K562 (cell line): ENCODE measurements around the gene ZP3. TPM values are rescaled to one million over a fixed set of nuclear protein-coding genes. Genes with fewer than 3 reads are reported as not detected.

Experiments used
- ESRRB ChIP-seq: fragments of 250-450 bp; sonication (Bioruptor Pico); IDR thresholded peaks from 2 replicates; pipeline ENCODE4 v1.5.0; 2020; ENCODE audit warnings: mild to moderate bottlenecking, moderate library complexity, borderline replicate concordance
- HDAC3 ChIP-seq: fragments of 450-650 bp; IDR thresholded peaks from 2 replicates; pipeline ENCODE4 v1.6.1; 2018; ENCODE audit warnings: borderline replicate concordance, mild to moderate bottlenecking, moderate library complexity; ENCODE audit not compliant: partially characterized antibody
- MAFF ChIP-seq: IDR thresholded peaks from 2 replicates; pipeline ENCODE4 v1.6.1; 2012; ENCODE audit warnings: low read length, improper control_type of control experiment
- MCM2 ChIP-seq: fragments of 450-650 bp; IDR thresholded peaks from 2 replicates; pipeline ENCODE4 v1.6.1; 2017; ENCODE audit warnings: low read depth, mild to moderate bottlenecking
- MEF2D ChIP-seq: conservative IDR thresholded peaks from 2 replicates; pipeline ENCODE4 v1.6.1; 2016; ENCODE audit warnings: low read depth, missing genetic modification characterization, missing compliant biosample characterization
- PHB ChIP-seq: fragments of 250-450 bp; sonication (Bioruptor Pico); IDR thresholded peaks from 2 replicates; pipeline ENCODE4 v1.5.0; 2021
- POLR3A ChIP-seq: IDR thresholded peaks from 2 replicates; pipeline ENCODE4 v1.6.1; 2011; ENCODE audit warnings: borderline replicate concordance, mild to moderate bottlenecking, moderate library complexity; ENCODE audit not compliant: insufficient read length, insufficient read depth; ENCODE audit errors: extremely low read depth
- RB1 ChIP-seq: fragments of 450-650 bp; IDR thresholded peaks from 2 replicates; pipeline ENCODE4 v1.6.1; 2017; ENCODE audit warnings: low read depth, mild to moderate bottlenecking
- RBM14 ChIP-seq: fragments of 200-400 bp; formaldehyde crosslinking; IDR thresholded peaks from 2 replicates; pipeline ENCODE4 v1.6.1; 2018; ENCODE audit warnings: low read depth, mild to moderate bottlenecking, low read length, moderate library complexity, borderline replicate concordance; ENCODE audit not compliant: insufficient read depth
- SREBF2 ChIP-seq: sonication (generic); formaldehyde crosslinking; IDR thresholded peaks from 2 replicates; pipeline ENCODE4 v1.4.0; 2020; ENCODE audit warnings: mild to moderate bottlenecking, missing genetic modification reagents
- XRCC4 ChIP-seq: IDR thresholded peaks from one replicate; pipeline ENCODE4 v1.6.1; 2011; ENCODE audit not compliant: insufficient read depth, insufficient read length; ENCODE audit errors: extremely low read depth
- ZNF57 ChIP-seq: fragments of 450-650 bp; formaldehyde crosslinking; IDR thresholded peaks from 2 replicates; pipeline ENCODE4 v1.4.0; 2020; ENCODE audit warnings: mild to moderate bottlenecking, moderate library complexity
- polyA plus RNA-seq, 8 experiments: library from polyadenylated mRNA; depleted of rRNA in 4 of 8; stranded (reverse) in 5 of 8; unstranded in 3 of 8; fragments of >200 nt; fragmentation: Nextera tagmentation in 2 of 8; fragmentation: Illumina TruSeq in 1 of 8; extraction: Ambion mirVana in 2 of 8; extraction: Trizol in 1 of 8; gene quantifications; 2 replicates each; pipeline versions ENCODE4 v1.2.1 to v1.2.3, GENCODE V29; 2011 to 2014; ENCODE audit warnings: inconsistent platforms in 1 of 8, missing spikeins in 1 of 8
- total RNA-seq, 7 experiments: library from RNA; depleted of rRNA in 6 of 7; stranded (reverse); fragments of >200 nt in 6 of 7; fragmentation: Illumina TruSeq in 2 of 7; extraction: Trizol in 2 of 7; gene quantifications; 2 replicates each; pipeline versions ENCODE4 v1.2.1 to v1.2.3, GENCODE V29; 2011 to 2021; ENCODE audit warnings: low replicate concordance in 1 of 7
- TF ChIP-seq, protein P1 (sequence below): sonication (generic); formaldehyde crosslinking; IDR thresholded peaks from 2 replicates; pipeline ENCODE4 v1.8.0; 2023; ENCODE audit warnings: missing genetic modification reagents, mild to moderate bottlenecking, borderline replicate concordance
- TF ChIP-seq, protein P2 (sequence below): sonication (generic); formaldehyde crosslinking; IDR thresholded peaks from 2 replicates; pipeline ENCODE4 v1.8.0; 2023; ENCODE audit warnings: mild to moderate bottlenecking, missing genetic modification reagents
- TF ChIP-seq, protein P3 (sequence below): sonication (generic); formaldehyde crosslinking; IDR thresholded peaks from 2 replicates; pipeline ENCODE4 v1.8.1; 2023; ENCODE audit warnings: mild to moderate bottlenecking, missing genetic modification reagents, moderate library complexity
- TF ChIP-seq, protein P4 (sequence below): sonication (generic); IDR thresholded peaks from 2 replicates; pipeline ENCODE4 v1.6.1; 2016
- TF ChIP-seq, protein P5 (sequence below): sonication (generic); formaldehyde crosslinking; IDR thresholded peaks from 2 replicates; pipeline ENCODE4 v1.8.0; 2022; ENCODE audit warnings: mild to moderate bottlenecking, missing genetic modification reagents, borderline replicate concordance

ZP3 gene
- total and polyA plus RNA-seq, 9 of the 15 experiments (the other 6 are each of a cell fraction or from before 2014, with no cell fraction given), result 1.4 to 3.8 (median 2.4) TPM

DNA sequence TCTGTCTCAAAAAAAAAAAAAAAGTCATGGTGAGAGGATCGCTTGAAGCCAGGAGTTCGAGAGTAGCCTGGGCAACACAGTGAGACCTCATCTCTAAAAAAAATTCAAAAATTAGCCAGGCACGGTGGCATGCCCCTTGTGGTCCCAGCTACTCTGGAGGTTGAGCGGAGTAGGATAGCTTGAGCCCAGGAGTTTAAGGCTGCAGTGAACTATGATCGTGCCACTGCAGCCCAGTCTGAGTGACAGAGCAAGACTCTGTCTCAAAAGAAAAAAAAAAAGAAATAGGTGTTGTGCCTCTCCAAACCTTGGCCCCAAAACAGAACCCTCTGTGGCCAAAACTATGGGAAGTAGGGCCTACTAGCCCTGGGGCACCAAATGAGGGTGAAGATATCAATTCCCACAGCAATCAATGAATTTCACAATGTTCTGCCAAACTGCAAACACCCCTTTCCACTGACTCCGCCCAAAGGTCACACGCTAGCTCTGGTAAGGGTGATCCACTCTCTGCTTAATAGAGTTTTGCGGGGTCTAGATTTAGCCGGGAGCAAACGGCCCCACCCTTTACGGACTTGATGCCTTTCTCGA is 32.1 kb upstream of the ZP3 start (continued):
- TF ChIP-seq, protein P1, sequence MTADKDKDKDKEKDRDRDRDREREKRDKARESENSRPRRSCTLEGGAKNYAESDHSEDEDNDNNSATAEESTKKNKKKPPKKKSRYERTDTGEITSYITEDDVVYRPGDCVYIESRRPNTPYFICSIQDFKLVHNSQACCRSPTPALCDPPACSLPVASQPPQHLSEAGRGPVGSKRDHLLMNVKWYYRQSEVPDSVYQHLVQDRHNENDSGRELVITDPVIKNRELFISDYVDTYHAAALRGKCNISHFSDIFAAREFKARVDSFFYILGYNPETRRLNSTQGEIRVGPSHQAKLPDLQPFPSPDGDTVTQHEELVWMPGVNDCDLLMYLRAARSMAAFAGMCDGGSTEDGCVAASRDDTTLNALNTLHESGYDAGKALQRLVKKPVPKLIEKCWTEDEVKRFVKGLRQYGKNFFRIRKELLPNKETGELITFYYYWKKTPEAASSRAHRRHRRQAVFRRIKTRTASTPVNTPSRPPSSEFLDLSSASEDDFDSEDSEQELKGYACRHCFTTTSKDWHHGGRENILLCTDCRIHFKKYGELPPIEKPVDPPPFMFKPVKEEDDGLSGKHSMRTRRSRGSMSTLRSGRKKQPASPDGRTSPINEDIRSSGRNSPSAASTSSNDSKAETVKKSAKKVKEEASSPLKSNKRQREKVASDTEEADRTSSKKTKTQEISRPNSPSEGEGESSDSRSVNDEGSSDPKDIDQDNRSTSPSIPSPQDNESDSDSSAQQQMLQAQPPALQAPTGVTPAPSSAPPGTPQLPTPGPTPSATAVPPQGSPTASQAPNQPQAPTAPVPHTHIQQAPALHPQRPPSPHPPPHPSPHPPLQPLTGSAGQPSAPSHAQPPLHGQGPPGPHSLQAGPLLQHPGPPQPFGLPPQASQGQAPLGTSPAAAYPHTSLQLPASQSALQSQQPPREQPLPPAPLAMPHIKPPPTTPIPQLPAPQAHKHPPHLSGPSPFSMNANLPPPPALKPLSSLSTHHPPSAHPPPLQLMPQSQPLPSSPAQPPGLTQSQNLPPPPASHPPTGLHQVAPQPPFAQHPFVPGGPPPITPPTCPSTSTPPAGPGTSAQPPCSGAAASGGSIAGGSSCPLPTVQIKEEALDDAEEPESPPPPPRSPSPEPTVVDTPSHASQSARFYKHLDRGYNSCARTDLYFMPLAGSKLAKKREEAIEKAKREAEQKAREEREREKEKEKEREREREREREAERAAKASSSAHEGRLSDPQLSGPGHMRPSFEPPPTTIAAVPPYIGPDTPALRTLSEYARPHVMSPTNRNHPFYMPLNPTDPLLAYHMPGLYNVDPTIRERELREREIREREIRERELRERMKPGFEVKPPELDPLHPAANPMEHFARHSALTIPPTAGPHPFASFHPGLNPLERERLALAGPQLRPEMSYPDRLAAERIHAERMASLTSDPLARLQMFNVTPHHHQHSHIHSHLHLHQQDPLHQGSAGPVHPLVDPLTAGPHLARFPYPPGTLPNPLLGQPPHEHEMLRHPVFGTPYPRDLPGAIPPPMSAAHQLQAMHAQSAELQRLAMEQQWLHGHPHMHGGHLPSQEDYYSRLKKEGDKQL (CRISPR knock-in tag), result no peak
- TF ChIP-seq MCM2, result no peak
- TF ChIP-seq MAFF, result no peak
- TF ChIP-seq, protein P2, sequence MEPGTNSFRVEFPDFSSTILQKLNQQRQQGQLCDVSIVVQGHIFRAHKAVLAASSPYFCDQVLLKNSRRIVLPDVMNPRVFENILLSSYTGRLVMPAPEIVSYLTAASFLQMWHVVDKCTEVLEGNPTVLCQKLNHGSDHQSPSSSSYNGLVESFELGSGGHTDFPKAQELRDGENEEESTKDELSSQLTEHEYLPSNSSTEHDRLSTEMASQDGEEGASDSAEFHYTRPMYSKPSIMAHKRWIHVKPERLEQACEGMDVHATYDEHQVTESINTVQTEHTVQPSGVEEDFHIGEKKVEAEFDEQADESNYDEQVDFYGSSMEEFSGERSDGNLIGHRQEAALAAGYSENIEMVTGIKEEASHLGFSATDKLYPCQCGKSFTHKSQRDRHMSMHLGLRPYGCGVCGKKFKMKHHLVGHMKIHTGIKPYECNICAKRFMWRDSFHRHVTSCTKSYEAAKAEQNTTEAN (CRISPR knock-in tag), result no peak
- no peak for TF ChIP-seq PHB (CRISPR knock-in tag)
- TF ChIP-seq POLR3A, result no peak
- no peak for TF ChIP-seq RB1
- TF ChIP-seq SREBF2, result no peak
- TF ChIP-seq, protein P3, sequence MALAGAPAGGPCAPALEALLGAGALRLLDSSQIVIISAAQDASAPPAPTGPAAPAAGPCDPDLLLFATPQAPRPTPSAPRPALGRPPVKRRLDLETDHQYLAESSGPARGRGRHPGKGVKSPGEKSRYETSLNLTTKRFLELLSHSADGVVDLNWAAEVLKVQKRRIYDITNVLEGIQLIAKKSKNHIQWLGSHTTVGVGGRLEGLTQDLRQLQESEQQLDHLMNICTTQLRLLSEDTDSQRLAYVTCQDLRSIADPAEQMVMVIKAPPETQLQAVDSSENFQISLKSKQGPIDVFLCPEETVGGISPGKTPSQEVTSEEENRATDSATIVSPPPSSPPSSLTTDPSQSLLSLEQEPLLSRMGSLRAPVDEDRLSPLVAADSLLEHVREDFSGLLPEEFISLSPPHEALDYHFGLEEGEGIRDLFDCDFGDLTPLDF, result no peak
- no peak for TF ChIP-seq ESRRB (CRISPR knock-in tag)
- no peak for TF ChIP-seq ZNF57 (CRISPR knock-in tag)
- TF ChIP-seq MEF2D (tag), result no peak
- no peak for TF ChIP-seq RBM14
- TF ChIP-seq, protein P4, sequence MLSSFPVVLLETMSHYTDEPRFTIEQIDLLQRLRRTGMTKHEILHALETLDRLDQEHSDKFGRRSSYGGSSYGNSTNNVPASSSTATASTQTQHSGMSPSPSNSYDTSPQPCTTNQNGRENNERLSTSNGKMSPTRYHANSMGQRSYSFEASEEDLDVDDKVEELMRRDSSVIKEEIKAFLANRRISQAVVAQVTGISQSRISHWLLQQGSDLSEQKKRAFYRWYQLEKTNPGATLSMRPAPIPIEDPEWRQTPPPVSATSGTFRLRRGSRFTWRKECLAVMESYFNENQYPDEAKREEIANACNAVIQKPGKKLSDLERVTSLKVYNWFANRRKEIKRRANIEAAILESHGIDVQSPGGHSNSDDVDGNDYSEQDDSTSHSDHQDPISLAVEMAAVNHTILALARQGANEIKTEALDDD, result no peak
- TF ChIP-seq HDAC3, result no peak
- no peak for TF ChIP-seq XRCC4
- TF ChIP-seq, protein P5, sequence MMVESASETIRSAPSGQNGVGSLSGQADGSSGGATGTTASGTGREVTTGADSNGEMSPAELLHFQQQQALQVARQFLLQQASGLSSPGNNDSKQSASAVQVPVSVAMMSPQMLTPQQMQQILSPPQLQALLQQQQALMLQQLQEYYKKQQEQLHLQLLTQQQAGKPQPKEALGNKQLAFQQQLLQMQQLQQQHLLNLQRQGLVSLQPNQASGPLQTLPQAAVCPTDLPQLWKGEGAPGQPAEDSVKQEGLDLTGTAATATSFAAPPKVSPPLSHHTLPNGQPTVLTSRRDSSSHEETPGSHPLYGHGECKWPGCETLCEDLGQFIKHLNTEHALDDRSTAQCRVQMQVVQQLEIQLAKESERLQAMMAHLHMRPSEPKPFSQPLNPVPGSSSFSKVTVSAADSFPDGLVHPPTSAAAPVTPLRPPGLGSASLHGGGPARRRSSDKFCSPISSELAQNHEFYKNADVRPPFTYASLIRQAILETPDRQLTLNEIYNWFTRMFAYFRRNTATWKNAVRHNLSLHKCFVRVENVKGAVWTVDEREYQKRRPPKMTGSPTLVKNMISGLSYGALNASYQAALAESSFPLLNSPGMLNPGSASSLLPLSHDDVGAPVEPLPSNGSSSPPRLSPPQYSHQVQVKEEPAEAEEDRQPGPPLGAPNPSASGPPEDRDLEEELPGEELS (CRISPR knock-in tag), result no peak
